ENCODE measurements around the gene HAUS3.

DNA sequence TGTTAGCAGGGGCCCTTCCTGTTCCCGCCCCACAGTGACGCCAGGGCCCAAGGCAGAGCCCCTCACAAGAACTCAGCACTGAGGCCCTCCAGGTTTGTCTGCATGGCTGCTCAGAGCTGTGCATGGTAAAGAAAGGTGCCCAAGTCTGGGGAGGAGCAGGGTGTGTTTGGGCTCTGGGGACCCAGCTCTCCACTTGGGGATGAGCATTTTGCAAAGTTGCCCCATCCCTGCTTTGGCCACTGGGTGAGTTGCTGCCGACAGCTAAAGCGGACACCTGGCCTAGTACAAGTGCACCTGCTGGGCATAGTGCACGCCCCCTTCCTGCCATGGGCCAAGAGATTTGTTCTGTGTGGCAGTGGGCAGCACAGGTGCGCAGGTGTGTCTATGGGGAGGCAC lies 22.0 kb upstream of the HAUS3 start:
- TF ChIP-seq POLR2A (IDR thresholded peaks at IDR 0.05; ENCODE audit: low read depth) (no peak), POLR2AphosphoS5 (IDR thresholded peaks at IDR 0.05) (no peak)
- TF ChIP-seq, protein P1, sequence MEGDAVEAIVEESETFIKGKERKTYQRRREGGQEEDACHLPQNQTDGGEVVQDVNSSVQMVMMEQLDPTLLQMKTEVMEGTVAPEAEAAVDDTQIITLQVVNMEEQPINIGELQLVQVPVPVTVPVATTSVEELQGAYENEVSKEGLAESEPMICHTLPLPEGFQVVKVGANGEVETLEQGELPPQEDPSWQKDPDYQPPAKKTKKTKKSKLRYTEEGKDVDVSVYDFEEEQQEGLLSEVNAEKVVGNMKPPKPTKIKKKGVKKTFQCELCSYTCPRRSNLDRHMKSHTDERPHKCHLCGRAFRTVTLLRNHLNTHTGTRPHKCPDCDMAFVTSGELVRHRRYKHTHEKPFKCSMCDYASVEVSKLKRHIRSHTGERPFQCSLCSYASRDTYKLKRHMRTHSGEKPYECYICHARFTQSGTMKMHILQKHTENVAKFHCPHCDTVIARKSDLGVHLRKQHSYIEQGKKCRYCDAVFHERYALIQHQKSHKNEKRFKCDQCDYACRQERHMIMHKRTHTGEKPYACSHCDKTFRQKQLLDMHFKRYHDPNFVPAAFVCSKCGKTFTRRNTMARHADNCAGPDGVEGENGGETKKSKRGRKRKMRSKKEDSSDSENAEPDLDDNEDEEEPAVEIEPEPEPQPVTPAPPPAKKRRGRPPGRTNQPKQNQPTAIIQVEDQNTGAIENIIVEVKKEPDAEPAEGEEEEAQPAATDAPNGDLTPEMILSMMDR (IDR thresholded peaks at IDR 0.05), result no peak
